HepG2 (cell line): ENCODE results near the gene YPEL5. TPM values are rescaled to one million over a fixed set of nuclear protein-coding genes. Genes with fewer than 3 reads are reported as not detected.

Experiments used
- ATAC-seq: fragments of 200-7000 bp; cut with Tn5 transposase; 3 replicates; pipeline ENCODE4 v1.9.1; 2020; ENCODE audit warnings: mild to moderate bottlenecking, moderate library complexity
- BruUV-seq: library from RNA; stranded (reverse); fragments of 400-500 nt; replicated peaks from 2 replicates; lab custom pipeline; 2021; lab: Mats Ljungman, UMichigan
- CTCF ChIA-PET: fragments of 300-600 bp; formaldehyde crosslinking; extraction: SDS; loops from one replicate; lab custom pipeline; 2021; ENCODE audit warnings: low total read pairs, inconsistent platforms, low intra/inter-chr PET ratio; lab: Yijun Ruan, JAX
- POLR2A ChIA-PET: fragments of 350-600 bp; sonication (Branson Sonifier 250); formaldehyde crosslinking; loops from one replicate; lab custom pipeline; 2020; ENCODE audit warnings: antibody characterized with exemption, inconsistent platforms; lab: Yijun Ruan, JAX
- DNase-seq: peaks from one replicate; pipeline ENCODE4 v3.0.0-alpha.2; 2015; ENCODE audit warnings: low spot score
- FAIRE-seq: peaks from 3 replicates; lab custom pipeline; 2011; peaks lifted over from hg19 to GRCh38; lab: Jason Lieb, UNC
- H2AFZ ChIP-seq: one replicate; pipeline ENCODE4 v1.6.1; 2011; ENCODE audit warnings: low read length, inconsistent platforms
- H3K27ac ChIP-seq: fragments of 300-600 bp; 3 replicates; pipeline ENCODE4 v1.8.0; 2011; ENCODE audit warnings: mixed run types, mild to moderate bottlenecking, mixed read lengths, low read length, inconsistent platforms; ENCODE audit not compliant: insufficient read depth; ENCODE audit errors: extremely low read length
- H3K27me3 ChIP-seq, 2 experiments: fragments of 200-600 bp in 1 of 2; 2 replicates in 1 of 2; 3 replicates in 1 of 2; pipeline versions ENCODE4 v1.6.0 to v1.8.0; 2011; ENCODE audit warnings: low read length in 2 of 2, mild to moderate bottlenecking in 2 of 2, moderate library complexity in 2 of 2, inconsistent platforms in 1 of 2; ENCODE audit not compliant: insufficient read depth in 2 of 2, control insufficient read depth in 1 of 2
- H3K36me3 ChIP-seq, 2 experiments: fragments of 200-600 bp in 1 of 2; replicated peaks in 1 of 2; 2 replicates in 1 of 2; 3 replicates in 1 of 2; pipeline versions ENCODE4 v1.5.1 to v1.8.0; 2011; ENCODE audit warnings: low read length in 2 of 2, inconsistent platforms in 1 of 2; ENCODE audit not compliant: insufficient read depth in 2 of 2, control insufficient read depth in 1 of 2
- H3K4me1 ChIP-seq: 2 replicates; pipeline ENCODE4 v1.5.1; 2012; ENCODE audit warnings: low read length, inconsistent platforms; ENCODE audit not compliant: insufficient read depth
- H3K4me2 ChIP-seq: 2 replicates; pipeline ENCODE4 v1.6.0; 2011; ENCODE audit warnings: low read depth, low read length, inconsistent platforms
- H3K4me3 ChIP-seq, 3 experiments: fragments of 200-600 bp in 1 of 3; sonication (generic), shearing (Covaris generic) in 1 of 3; replicated peaks in 1 of 3; 2 replicates each; pipeline ENCODE4 v1.5.1; 2011 to 2016; ENCODE audit warnings: low read length in 3 of 3, inconsistent platforms in 2 of 3, low read depth in 2 of 3, mild to moderate bottlenecking in 2 of 3, control low read depth in 1 of 3, mixed read lengths in 1 of 3; ENCODE audit not compliant: insufficient read depth in 1 of 3
- H3K79me2 ChIP-seq: one replicate; pipeline ENCODE4 v1.6.1; 2011; ENCODE audit warnings: low read length, inconsistent platforms; ENCODE audit not compliant: insufficient read depth
- H3K9ac ChIP-seq: 2 replicates; pipeline ENCODE4 v1.6.0; 2011; ENCODE audit warnings: mild to moderate bottlenecking, low read depth, low read length, inconsistent platforms; ENCODE audit not compliant: insufficient read depth
- H3K9me3 ChIP-seq: 2 replicates; pipeline ENCODE4 v1.5.1; 2012; ENCODE audit warnings: mild to moderate bottlenecking, low read length
- H4K20me1 ChIP-seq: 2 replicates; pipeline ENCODE4 v1.6.0; 2011; ENCODE audit warnings: inconsistent platforms, mild to moderate bottlenecking, low read length, moderate library complexity; ENCODE audit not compliant: insufficient read depth
- MBD4 ChIP-seq: IDR thresholded peaks from 2 replicates; pipeline ENCODE4 v1.6.1; 2012; ENCODE audit warnings: low read length, inconsistent platforms, borderline replicate concordance
- ONECUT2 ChIP-seq: sonication (generic); formaldehyde crosslinking; IDR thresholded peaks from 2 replicates; pipeline ENCODE4 v1.4.0; 2020; ENCODE audit warnings: missing genetic modification reagents
- STAG1 ChIP-seq: sonication (generic); formaldehyde crosslinking; IDR thresholded peaks from 2 replicates; pipeline ENCODE4 v1.4.0; 2020; ENCODE audit warnings: missing genetic modification reagents
- YEATS2 ChIP-seq: sonication (generic); formaldehyde crosslinking; IDR thresholded peaks from 2 replicates; pipeline ENCODE4 v1.4.0; 2020; ENCODE audit warnings: missing genetic modification reagents, borderline replicate concordance
- ZNF256 ChIP-seq: sonication (generic); formaldehyde crosslinking; conservative IDR thresholded peaks from 2 replicates; pipeline ENCODE4 v1.4.0; 2020; ENCODE audit warnings: missing genetic modification reagents
- ZNF432 ChIP-seq: sonication (generic); formaldehyde crosslinking; IDR thresholded peaks from 2 replicates; pipeline ENCODE4 v1.5.0; 2020; ENCODE audit warnings: missing genetic modification reagents, mild to moderate bottlenecking, borderline replicate concordance
- ZNF746 ChIP-seq: sonication (generic); formaldehyde crosslinking; IDR thresholded peaks from 2 replicates; pipeline ENCODE4 v1.8.0; 2022; ENCODE audit warnings: mild to moderate bottlenecking, missing genetic modification reagents
- WGBS: methylation state at CpG from one replicate; pipeline ENCODE4 v1.1.6; 2017; ENCODE audit warnings: low lambda C conversion rate; 5-methylcytosine and 5-hydroxymethylcytosine counted together
- in situ Hi-C: cut with HindIII; loops from 2 replicates; pipeline ENCODE4 v1.10.0; 2017; ENCODE audit warnings: low pct_unique_long_range_greater_than_20kb; ENCODE audit not compliant: extremely low pct_ligation_motif_present
- intact Hi-C: fragments of 100-400 bp; cut with micrococcal nuclease; formaldehyde crosslinking; loops from one replicate; pipeline ENCODE4 v1.10.0; 2022; ENCODE audit not compliant: unreplicated experiment
- polyA plus RNA-seq, 8 experiments: library from polyadenylated mRNA; depleted of rRNA in 3 of 8; stranded (reverse) in 7 of 8; unstranded in 1 of 8; fragments of >200 nt; fragmentation: Illumina TruSeq in 4 of 8; extraction: Trizol in 4 of 8; gene quantifications; 2 replicates each; pipeline versions ENCODE4 v1.2.1 to v1.2.3, GENCODE V29; 2011 to 2016; ENCODE audit warnings: low read depth in 4 of 8, missing spikeins in 1 of 8, mixed read lengths in 1 of 8; ENCODE audit not compliant: insufficient read depth in 1 of 8
- total RNA-seq, 5 experiments: library from RNA; depleted of rRNA; stranded (reverse); fragments of >200 nt; fragmentation: Illumina TruSeq; extraction: Trizol; gene quantifications; 2 replicates each; pipeline ENCODE4 v1.2.3, GENCODE V29; 2016; ENCODE audit warnings: low read depth in 1 of 5

The YPEL5 gene
- total and polyA plus RNA-seq, 2 of the 13 experiments (the other 11 are each of a cell fraction or from before 2014, with no cell fraction given) = 12.7 to 49.7 TPM

- in situ Hi-C loops (no loop called here), intact Hi-C loops (no loop called here)
- POLR2A ChIA-PET = interaction anchor here (1.6 kb wide), 1 partner anchor 17 kb away, joined by 16 read pairs; the partner anchor contains the start of gene YPEL5
- DNase-seq (no peak), ATAC-seq (no peak), FAIRE-seq (no peak)
- 20% methylated on average over 7 of the region's 7 CpGs for WGBS
- Histone ChIP-seq H3K4me2 (no peak overlapping the region), H3K9ac (no peak overlapping the region), H3K27me3 (peaks cover 0 to 10% of the 10 kb centered on the region in 2 experiments; a peak in 2 of 5 replicates), H2AFZ (no peak overlapping the region), H3K79me2 (no peaks in the 10 kb centered on the region), H3K4me3 (no peak overlapping the region), H3K27ac (no peak overlapping the region), H3K36me3 (peaks cover under 1 to 1% of the 10 kb centered on the region in 2 experiments), H3K4me1 (peaks cover 6% of the 10 kb centered on the region; the same call in 1 of the 2 replicates), H4K20me1 (no peaks in the 10 kb centered on the region), H3K9me3 (no peaks in the 10 kb centered on the region)
- no TSS peak for BruUV-seq
- TF ChIP-seq ZNF256 (CRISPR knock-in tag) (no peak), MBD4 (no peak), ONECUT2 (no peak), YEATS2 (CRISPR knock-in tag) (0 out of 2 replicates have a peak, but pooled peaks have one; percentile 4), ZNF746 (CRISPR knock-in tag) (no peak), ZNF432 (no peak), STAG1 (no peak)
- CTCF ChIA-PET = interaction anchor here (0.7 to 3.5 kb wide), 5 partner anchors 44 to 547 kb away, joined by 3 to 59 read pairs (median 3); no protein-coding TSS in a partner anchor
Measured at GRCh38 chr2:30164131-30164925, 17.5 kb downstream of the YPEL5 start.
